K562 (cell line): Measurements from ENCODE around the gene CELSR2. TPM values are rescaled to one million over a fixed set of nuclear protein-coding genes. Genes with fewer than 3 reads are reported as not detected.

Source experiments
- ZBTB11 ChIP-seq, 3 experiments: fragments of 200-800 bp in 1 of 3; fragments of 250-450 bp in 1 of 3; fragments of 450-650 bp in 1 of 3; sonication (Bioruptor Pico) in 1 of 3; sonication (Bioruptor generic) in 1 of 3; formaldehyde crosslinking in 1 of 3; IDR thresholded peaks; 2 replicates each; pipeline versions ENCODE4 v1.6.1 to v1.8.0; 2016 to 2022; ENCODE audit warnings: mild to moderate bottlenecking in 2 of 3, missing genetic modification characterization in 2 of 3, missing compliant biosample characterization in 1 of 3, moderate library complexity in 1 of 3
- ZNF318 ChIP-seq, 2 experiments: fragments of 450-650 bp; IDR thresholded peaks; 2 replicates each; pipeline ENCODE4 v1.6.1; 2016; ENCODE audit warnings: mild to moderate bottlenecking in 2 of 2, borderline replicate concordance in 1 of 2, low read depth in 1 of 2, moderate library complexity in 1 of 2
- ZNF407 ChIP-seq: fragments of 450-650 bp; IDR thresholded peaks from 2 replicates; pipeline ENCODE4 v1.6.1; 2016; ENCODE audit warnings: low read depth
- polyA plus RNA-seq, 8 experiments: library from polyadenylated mRNA; depleted of rRNA in 4 of 8; stranded (reverse) in 5 of 8; unstranded in 3 of 8; fragments of >200 nt; fragmentation: Nextera tagmentation in 2 of 8; fragmentation: Illumina TruSeq in 1 of 8; extraction: Ambion mirVana in 2 of 8; extraction: Trizol in 1 of 8; gene quantifications; 2 replicates each; pipeline versions ENCODE4 v1.2.1 to v1.2.3, GENCODE V29; 2011 to 2014; ENCODE audit warnings: inconsistent platforms in 1 of 8, missing spikeins in 1 of 8
- total RNA-seq, 7 experiments: library from RNA; depleted of rRNA in 6 of 7; stranded (reverse); fragments of >200 nt in 6 of 7; fragmentation: Illumina TruSeq in 2 of 7; extraction: Trizol in 2 of 7; gene quantifications; 2 replicates each; pipeline versions ENCODE4 v1.2.1 to v1.2.3, GENCODE V29; 2011 to 2021; ENCODE audit warnings: low replicate concordance in 1 of 7

The CELSR2 gene
- total and polyA plus RNA-seq, 9 of the 15 experiments (the other 6 are each of a cell fraction or from before 2014, with no cell fraction given) = 0.31 to 21.9 (median 4.2) TPM

- TF ChIP-seq ZNF407 (0 out of 2 replicates have a peak, but pooled peaks have one; percentile 7), ZNF318 (IDR thresholded peaks at IDR 0.05; ENCODE audit: borderline replicate concordance in 1 of 2, low read depth in 1 of 2) (0 out of 4 replicates have a peak, but pooled peaks of 1 of the 2 experiments have one; percentile 33), ZBTB11 (CRISPR knock-in tag; IDR thresholded peaks at IDR 0.05) (peak in 1 of 3 experiments; percentile 56; a peak in 1 of 6 replicates)
Measured at GRCh38 chr1:109283748-109284600, 34.6 kb downstream of the CELSR2 start (continued).
